Peyer's patch (tissue), 4 donors: Measurements from ENCODE around the gene IBTK.

Experiments used
- POLR2A ChIP-seq, 2 donors: fragments of 450-650 bp; IDR thresholded peaks; one replicate each; pipeline ENCODE4 v1.5.1; 2017; ENCODE audit warnings: antibody characterized with exemption in 2 of 2, mild to moderate bottlenecking in 2 of 2, moderate library complexity in 2 of 2
- TF ChIP-seq, protein P1 (sequence below), 6 experiments: fragments of 450-650 bp in 4 of 6; fragments of 200-600 bp in 2 of 6; sonication (generic) in 1 of 6; IDR thresholded peaks; one replicate each; pipeline ENCODE4 v1.5.1; 2017 to 2019; ENCODE audit warnings: antibody characterized with exemption in 6 of 6, mild to moderate bottlenecking in 3 of 6, moderate library complexity in 1 of 6

DNA sequence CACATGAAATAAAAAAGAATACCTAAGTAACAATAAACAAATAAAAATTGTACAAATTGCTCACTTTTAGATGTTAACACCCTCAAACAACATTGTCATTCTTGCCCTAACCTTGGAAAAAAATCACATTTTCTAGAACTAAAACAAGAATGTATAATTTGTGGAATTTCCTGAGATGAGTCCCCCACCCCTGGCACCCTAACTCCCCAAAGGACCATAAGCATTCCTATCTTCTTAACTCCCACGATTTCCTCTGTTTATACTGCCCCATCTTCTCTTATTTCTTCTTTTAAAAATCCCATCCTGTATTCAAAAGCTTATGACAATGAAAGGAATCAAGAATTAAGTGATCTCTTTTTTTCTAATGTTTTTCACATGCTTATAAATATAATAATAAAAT, 70.9 kb downstream of the IBTK start:
- no peak for TF ChIP-seq POLR2A (IDR thresholded peaks at IDR 0.05)
- TF ChIP-seq, protein P1, sequence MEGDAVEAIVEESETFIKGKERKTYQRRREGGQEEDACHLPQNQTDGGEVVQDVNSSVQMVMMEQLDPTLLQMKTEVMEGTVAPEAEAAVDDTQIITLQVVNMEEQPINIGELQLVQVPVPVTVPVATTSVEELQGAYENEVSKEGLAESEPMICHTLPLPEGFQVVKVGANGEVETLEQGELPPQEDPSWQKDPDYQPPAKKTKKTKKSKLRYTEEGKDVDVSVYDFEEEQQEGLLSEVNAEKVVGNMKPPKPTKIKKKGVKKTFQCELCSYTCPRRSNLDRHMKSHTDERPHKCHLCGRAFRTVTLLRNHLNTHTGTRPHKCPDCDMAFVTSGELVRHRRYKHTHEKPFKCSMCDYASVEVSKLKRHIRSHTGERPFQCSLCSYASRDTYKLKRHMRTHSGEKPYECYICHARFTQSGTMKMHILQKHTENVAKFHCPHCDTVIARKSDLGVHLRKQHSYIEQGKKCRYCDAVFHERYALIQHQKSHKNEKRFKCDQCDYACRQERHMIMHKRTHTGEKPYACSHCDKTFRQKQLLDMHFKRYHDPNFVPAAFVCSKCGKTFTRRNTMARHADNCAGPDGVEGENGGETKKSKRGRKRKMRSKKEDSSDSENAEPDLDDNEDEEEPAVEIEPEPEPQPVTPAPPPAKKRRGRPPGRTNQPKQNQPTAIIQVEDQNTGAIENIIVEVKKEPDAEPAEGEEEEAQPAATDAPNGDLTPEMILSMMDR (IDR thresholded peaks at IDR 0.05): no peak
